ENCODE results near the gene CTNNBIP1. TPM values are rescaled to one million over a fixed set of nuclear protein-coding genes. Genes with fewer than 3 reads are reported as not detected.
"Not testable (repeated sequence)": the region's sequence is repeated elsewhere in the genome, so short reads cannot be mapped to it uniquely, and the experiment has no call there.

CTNNBIP1 gene
- total RNA-seq, 1 donor from 2014 or later, result 29.7 TPM

DNA sequence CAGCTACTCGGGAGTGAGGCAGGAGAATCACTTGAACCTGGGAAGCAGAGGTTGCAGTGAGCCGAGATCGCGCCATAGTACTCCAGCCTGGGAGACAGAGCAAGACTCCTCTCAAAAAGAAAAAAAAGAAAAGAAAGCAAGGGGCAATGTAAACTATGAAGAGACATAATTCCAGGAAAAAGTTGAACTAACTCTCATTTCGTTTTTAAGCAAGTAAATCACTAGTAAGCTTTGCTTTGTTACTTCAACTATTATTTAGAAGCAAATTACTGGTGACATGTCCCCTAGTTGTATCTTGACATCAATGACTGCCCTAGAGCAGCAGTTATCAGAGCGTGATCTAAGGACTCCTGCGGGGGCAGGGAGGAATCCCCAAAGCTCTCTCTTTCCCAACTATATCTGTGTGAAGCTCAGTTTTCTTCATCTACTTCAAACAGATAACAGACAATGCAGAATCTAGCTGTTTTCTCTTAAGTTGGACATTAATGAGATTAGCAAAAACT lies 105.0 kb downstream of the CTNNBIP1 start:
- DNase-seq (ENCODE audit: low spot score), result no peak

DNA sequence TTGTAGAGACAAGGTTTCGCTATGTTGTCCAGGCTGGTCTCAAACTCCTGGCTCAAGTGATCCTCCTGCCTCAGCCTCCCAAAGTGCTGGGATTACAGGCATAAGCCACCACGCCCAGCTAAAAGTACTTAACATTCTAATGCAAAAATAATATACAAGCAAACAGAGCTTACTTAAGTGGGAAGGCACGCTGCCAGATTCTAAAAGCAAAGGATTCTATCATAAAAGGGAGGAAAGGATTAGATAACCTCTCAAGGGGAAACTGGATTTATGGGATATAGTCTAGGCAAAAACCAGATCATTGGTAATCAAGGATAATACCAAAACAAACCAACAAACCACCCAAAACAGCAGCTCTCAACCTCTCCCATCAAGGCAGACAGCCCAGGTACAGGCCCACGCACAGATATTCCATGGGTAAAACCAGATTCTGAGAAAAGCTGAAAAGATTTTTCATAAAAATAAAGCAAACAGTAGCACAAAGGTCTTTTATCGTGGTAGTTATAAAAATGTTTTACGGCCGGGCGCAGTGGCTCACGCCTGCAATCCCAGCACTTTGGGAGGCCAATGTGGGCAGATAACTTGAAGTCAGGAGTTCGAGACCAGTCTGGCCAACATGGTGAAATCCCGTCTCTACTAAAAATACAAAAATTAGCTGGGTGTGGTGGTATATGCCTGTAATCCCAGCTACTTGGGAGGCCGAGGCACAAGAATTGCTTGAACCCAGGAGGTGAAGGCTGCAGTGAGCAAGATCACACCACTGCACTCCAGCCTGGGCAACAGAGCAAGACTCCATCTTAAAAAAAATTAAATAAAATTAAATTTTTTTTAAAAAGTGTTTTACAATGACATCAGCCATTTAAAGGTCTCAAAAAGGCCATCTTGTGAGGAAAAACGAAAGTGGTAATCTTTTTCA lies 106.8 kb downstream of the CTNNBIP1 start:
- not testable (repeated sequence) for DNase-seq (ENCODE audit: low spot score)

DNA sequence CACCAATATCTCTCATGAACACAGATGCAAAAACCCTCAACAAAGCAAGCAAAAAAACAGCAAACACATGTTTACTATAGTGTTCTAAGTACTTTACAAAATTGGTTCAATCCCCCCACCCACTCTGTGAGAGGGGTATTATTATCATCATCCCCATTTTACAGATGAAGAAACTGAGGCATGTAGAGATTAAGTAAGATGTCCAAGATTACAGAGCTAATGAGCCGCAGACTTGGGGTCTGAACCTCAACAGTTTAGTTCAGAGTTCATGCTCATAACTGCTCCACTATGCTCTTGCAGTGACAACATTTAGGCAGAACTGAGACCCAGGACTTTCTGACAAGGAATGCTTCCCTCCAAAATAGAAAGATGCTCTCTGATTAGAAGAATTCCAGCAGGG lies 108.2 kb downstream of the CTNNBIP1 start:
- no peak for DNase-seq (ENCODE audit: low spot score)

Other genes starting within 250 kb of the CTNNBIP1 start
- 287 TPM for gene CLSTN1, start 86.3 kb downstream of the CTNNBIP1 start, total RNA-seq
- gene LZIC, start 33.1 kb upstream of the CTNNBIP1 start, total RNA-seq, result 39.1 TPM
- 13.7 TPM for gene NMNAT1, start 33.2 kb upstream of the CTNNBIP1 start, total RNA-seq
- 8.7 TPM for gene RBP7, start 87.0 kb upstream of the CTNNBIP1 start, total RNA-seq
- gene UBE4B, start 122.7 kb upstream of the CTNNBIP1 start, total RNA-seq, result 40.6 TPM